B cell (primary cell): ENCODE measurements around the gene WDR27. TPM values are rescaled to one million over a fixed set of nuclear protein-coding genes. Genes with fewer than 3 reads are reported as not detected.

ENCODE experiments used
- ATAC-seq: fragments of 200-7000 bp; cut with Tn5 transposase; one replicate; pipeline ENCODE4 v1.10.0; 2021; ENCODE audit warnings: low read depth, mild to moderate bottlenecking, moderate number of reproducible peaks, moderate library complexity
- CTCF ChIA-PET: fragments of 350-600 bp; sonication (Branson Sonifier 250); formaldehyde crosslinking; loops from one replicate; lab custom pipeline; 2021; ENCODE audit warnings: antibody characterized with exemption, inconsistent platforms; lab: Charles Lee
- POLR2A ChIA-PET: fragments of 350-600 bp; sonication (Branson Sonifier 250); formaldehyde crosslinking; loops from one replicate; lab custom pipeline; 2021; ENCODE audit warnings: antibody characterized with exemption; lab: Charles Lee
- DNase-seq: peaks from one replicate; pipeline ENCODE4 v3.0.0; 2013
- H2AFZ ChIP-seq: 2 replicates; pipeline ENCODE4 v1.6.1; 2012; ENCODE audit warnings: mild to moderate bottlenecking, low read depth, low read length; ENCODE audit not compliant: insufficient read depth, poor library complexity, severe bottlenecking
- H3K27ac ChIP-seq, 2 donors: 1 replicate in 1 of 2; 2 replicates in 1 of 2; pipeline ENCODE4 v1.5.1; 2012 to 2013; ENCODE audit warnings: low read length in 2 of 2, mild to moderate bottlenecking in 2 of 2, moderate library complexity in 1 of 2
- H3K27me3 ChIP-seq, 4 experiments: fragments of 200-600 bp in 1 of 4; sonication (generic) in 1 of 4; replicated peaks in 1 of 4; 1 replicate in 2 of 4; 2 replicates in 2 of 4; pipeline versions ENCODE4 v1.6.1 to v1.7.0; 2013 to 2016; ENCODE audit warnings: low read length in 3 of 4, mild to moderate bottlenecking in 2 of 4, mixed read lengths in 1 of 4, moderate library complexity in 1 of 4; ENCODE audit not compliant: insufficient read depth in 4 of 4, control insufficient read depth in 3 of 4; ENCODE audit errors: control extremely low read depth in 1 of 4
- H3K36me3 ChIP-seq, 2 experiments: replicated peaks in 1 of 2; 1 replicate in 1 of 2; 2 replicates in 1 of 2; pipeline versions ENCODE4 v1.6.1 to v1.7.1; 2013; ENCODE audit warnings: low read length in 1 of 2; ENCODE audit not compliant: insufficient read depth in 2 of 2, control insufficient read depth in 1 of 2; ENCODE audit errors: control extremely low read depth in 1 of 2, extremely low read depth in 1 of 2
- H3K4me1 ChIP-seq, 2 donors: fragments of 200-600 bp in 1 of 2; sonication (generic) in 1 of 2; 1 replicate in 1 of 2; 2 replicates in 1 of 2; pipeline versions ENCODE4 v1.5.1 to v1.6.1; 2013 to 2017; ENCODE audit warnings: low read length in 2 of 2; ENCODE audit not compliant: control insufficient read depth in 2 of 2, insufficient read depth in 2 of 2
- H3K4me2 ChIP-seq: replicated peaks from 2 replicates; pipeline ENCODE3; 2012; ENCODE audit warnings: mild to moderate bottlenecking, low read depth, low read length; ENCODE audit not compliant: poor library complexity, severe bottlenecking
- H3K4me3 ChIP-seq, 5 experiments: fragments of 200-600 bp in 1 of 5; sonication (generic) in 1 of 5; 1 replicate in 3 of 5; 2 replicates in 2 of 5; pipeline versions ENCODE4 v1.5.1 to v1.7.0; 2011 to 2016; ENCODE audit warnings: low read length in 4 of 5, mild to moderate bottlenecking in 4 of 5, low read depth in 2 of 5, control low read depth in 1 of 5, moderate library complexity in 1 of 5; ENCODE audit not compliant: insufficient read depth in 1 of 5; ENCODE audit errors: control extremely low read depth in 1 of 5, extremely low read depth in 1 of 5
- H3K79me2 ChIP-seq: fragments of 200-600 bp; sonication (generic); one replicate; pipeline ENCODE4 v1.6.0; 2016; ENCODE audit warnings: low read length; ENCODE audit not compliant: control insufficient read depth, insufficient read depth
- H3K9ac ChIP-seq: fragments of 200-600 bp; sonication (generic); 2 replicates; pipeline ENCODE4 v1.6.1; 2017; ENCODE audit warnings: mild to moderate bottlenecking, low read length, moderate library complexity
- H3K9me3 ChIP-seq, 3 donors: one replicate each; pipeline versions ENCODE4 v1.6.1 to v1.7.1; 2013; ENCODE audit warnings: low read length in 2 of 3; ENCODE audit not compliant: control insufficient read depth in 2 of 3, insufficient read depth in 1 of 3; ENCODE audit errors: control extremely low read depth in 1 of 3
- H4K20me1 ChIP-seq: 2 replicates; pipeline ENCODE4 v1.6.0; 2012; ENCODE audit warnings: mild to moderate bottlenecking, low read length; ENCODE audit not compliant: insufficient read depth, control insufficient read depth, poor library complexity, severe bottlenecking
- H3K27ac Mint-ChIP-seq: one replicate; pipeline ENCODE4 v1.8.0; 2021; ENCODE audit warnings: mixed read lengths
- H3K27me3 Mint-ChIP-seq: one replicate; pipeline ENCODE4 v1.8.0; 2021; ENCODE audit warnings: mixed read lengths
- H3K4me1 Mint-ChIP-seq: one replicate; pipeline ENCODE4 v1.8.0; 2021; ENCODE audit warnings: mixed read lengths
- H3K4me3 Mint-ChIP-seq: one replicate; pipeline ENCODE4 v1.8.0; 2021; ENCODE audit warnings: mixed read lengths
- H3K9me3 Mint-ChIP-seq: one replicate; pipeline ENCODE4 v1.8.0; 2022; ENCODE audit warnings: mixed read lengths; ENCODE audit not compliant: insufficient read depth
- CTCF ChIP-seq: fragments of 200-600 bp; IDR thresholded peaks from one replicate; pipeline ENCODE4 v1.8.0; 2022; ENCODE audit warnings: antibody characterized with exemption, mild to moderate bottlenecking
- EZH2 ChIP-seq: IDR thresholded peaks from 2 replicates; pipeline ENCODE4 v1.6.1; 2012; ENCODE audit warnings: borderline replicate concordance, low read depth, mild to moderate bottlenecking, moderate library complexity, low read length; ENCODE audit not compliant: insufficient read depth, poor library complexity, severe bottlenecking
- WGBS: methylation state at CpG from one replicate; pipeline ENCODE4 v1.1.5; 2013; ENCODE audit warnings: missing lambda C conversion rate; ENCODE audit not compliant: insufficient coverage; 5-methylcytosine and 5-hydroxymethylcytosine counted together
- intact Hi-C: fragments of 100-400 bp; cut with micrococcal nuclease; formaldehyde crosslinking; loops from one replicate; pipeline ENCODE4 v1.10.0; 2022
- polyA plus RNA-seq: library from polyadenylated mRNA; depleted of rRNA; stranded (reverse); fragments of >200 nt; gene quantifications from 2 replicates; pipeline ENCODE4 v1.2.3, GENCODE V29; 2012
- total RNA-seq, 2 donors: library from RNA; stranded (reverse); fragments of 120-200 nt in 1 of 2; gene quantifications; 1 replicate in 1 of 2; 2 replicates in 1 of 2; pipeline versions ENCODE4 v1.2.3 to v1.2.4, GENCODE V29; 2013 to 2022

Gene WDR27
- total and polyA plus RNA-seq, 2 donors (not counting 1 experiment from before 2014, with no cell fraction given): 64.3 to 86.3 TPM

DNA sequence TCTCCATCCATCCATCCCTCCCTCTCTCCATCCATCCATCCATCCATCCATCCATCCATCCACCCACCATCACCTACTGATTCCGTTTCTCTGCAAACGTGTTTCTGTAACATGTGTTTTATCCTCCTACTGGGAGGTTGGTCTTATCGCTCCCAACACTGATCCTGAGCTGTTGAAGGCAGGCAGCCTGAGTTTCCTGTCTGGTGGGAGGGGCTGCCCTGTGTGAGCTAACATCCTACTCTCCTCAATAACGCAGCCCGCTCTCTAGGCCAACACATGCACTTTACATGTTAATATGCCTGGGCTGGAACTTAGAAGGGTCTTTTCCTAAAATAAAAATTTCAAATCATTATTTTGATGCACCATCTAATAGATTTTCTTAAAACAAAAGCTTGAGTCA is 126.5 kb downstream of the WDR27 start:
- Mint-ChIP-seq H3K27ac (no peak overlapping the region), H3K27me3 (no peaks in the 10 kb centered on the region), H3K4me3 (no peak overlapping the region), H3K4me1 (peaks cover 3% of the 10 kb centered on the region), H3K9me3 (no peaks in the 10 kb centered on the region)
- no CpG with 5 or more reads among the region's 5 CpGs for WGBS
- ATAC-seq (no peak), DNase-seq (no peak)
- H4K20me1 ChIP-seq: no peaks in the 10 kb centered on the region
- intact Hi-C loops: no loop called here
- H3K4me2 ChIP-seq: no peak overlapping the region
- H3K36me3 ChIP-seq: no peaks in the 10 kb centered on the region
- no peak overlapping the region for H3K27ac ChIP-seq
- H2AFZ ChIP-seq: no peak overlapping the region
- ChIA-PET POLR2A (no interaction called here), CTCF (no interaction called here)
- no peak overlapping the region for H3K4me3 ChIP-seq
- no peaks in the 10 kb centered on the region for H3K27me3 ChIP-seq
- peaks cover 0 to 10% (median 0%) of the 10 kb centered on the region in 3 donors for H3K9me3 ChIP-seq
- no peak overlapping the region for H3K9ac ChIP-seq
- H3K4me1 ChIP-seq: peaks cover 0 to 6% of the 10 kb centered on the region in 2 donors
- no peaks in the 10 kb centered on the region for H3K79me2 ChIP-seq
- TF ChIP-seq EZH2 (no peak), CTCF (no peak)

- H3K27me3 Mint-ChIP-seq: no peaks in the 10 kb centered on the region
- Histone ChIP-seq H3K4me1 (peaks cover 0 to 3% of the 10 kb centered on the region in 2 donors), H3K36me3 (no peaks in the 10 kb centered on the region), H3K27me3 (no peaks in the 10 kb centered on the region), H3K4me2 (no peak overlapping the region), H3K27ac (no peak overlapping the region), H4K20me1 (no peaks in the 10 kb centered on the region), H2AFZ (no peak overlapping the region), H3K9me3 (peaks cover 0 to 7% (median 0%) of the 10 kb centered on the region in 3 donors), H3K79me2 (no peaks in the 10 kb centered on the region), H3K9ac (no peak overlapping the region), H3K4me3 (no peak overlapping the region)
- no peak for DNase-seq
- POLR2A ChIA-PET: no interaction called here
- no peak overlapping the region for H3K4me3 Mint-ChIP-seq
- no peak overlapping the region for H3K27ac Mint-ChIP-seq
- TF ChIP-seq EZH2: no peak
- no peak for TF ChIP-seq CTCF
- intact Hi-C loops: no loop called here
- ATAC-seq: no peak
- H3K9me3 Mint-ChIP-seq: no peaks in the 10 kb centered on the region
- no peaks in the 10 kb centered on the region for H3K4me1 Mint-ChIP-seq
- CTCF ChIA-PET: no interaction called here
- WGBS: 85% methylated on average over 10 of the region's 13 CpGs
Observed at GRCh38 chr6:169574420-169574819, 127.4 kb downstream of the WDR27 start.
